Astrocyte (in vitro differentiated cells and primary cell): Measurements from ENCODE around the gene MEDAG.

Experiments used
- CTCF ChIP-seq: IDR thresholded peaks from 2 replicates; pipeline ENCODE4 v1.5.1; 2011; ENCODE audit warnings: low read depth, mild to moderate bottlenecking, inconsistent platforms, low read length, moderate library complexity; ENCODE audit not compliant: insufficient read depth
- EZH2 ChIP-seq: IDR thresholded peaks from 2 replicates; pipeline ENCODE4 v1.6.1; 2012; ENCODE audit warnings: mild to moderate bottlenecking, low read length, inconsistent platforms; ENCODE audit not compliant: insufficient read depth

GRCh38 chr13:30864433-30865122 lies 41.5 kb upstream of the MEDAG start:
- TF ChIP-seq CTCF (no peak), EZH2 (no peak)
